B cell (primary cell): ENCODE data around the gene THRA. TPM values are rescaled to one million over a fixed set of nuclear protein-coding genes. Genes with fewer than 3 reads are reported as not detected.

ENCODE experiments used
- ATAC-seq: fragments of 200-7000 bp; cut with Tn5 transposase; one replicate; pipeline ENCODE4 v1.10.0; 2021; ENCODE audit warnings: low read depth, mild to moderate bottlenecking, moderate number of reproducible peaks, moderate library complexity
- CTCF ChIA-PET: fragments of 350-600 bp; sonication (Branson Sonifier 250); formaldehyde crosslinking; loops from one replicate; lab custom pipeline; 2021; ENCODE audit warnings: antibody characterized with exemption, inconsistent platforms; lab: Charles Lee
- POLR2A ChIA-PET: fragments of 350-600 bp; sonication (Branson Sonifier 250); formaldehyde crosslinking; loops from one replicate; lab custom pipeline; 2021; ENCODE audit warnings: antibody characterized with exemption; lab: Charles Lee
- DNase-seq: peaks from one replicate; pipeline ENCODE4 v3.0.0; 2013
- H2AFZ ChIP-seq: 2 replicates; pipeline ENCODE4 v1.6.1; 2012; ENCODE audit warnings: mild to moderate bottlenecking, low read depth, low read length; ENCODE audit not compliant: insufficient read depth, poor library complexity, severe bottlenecking
- H3K27ac ChIP-seq, 2 donors: 1 replicate in 1 of 2; 2 replicates in 1 of 2; pipeline ENCODE4 v1.5.1; 2012 to 2013; ENCODE audit warnings: low read length in 2 of 2, mild to moderate bottlenecking in 2 of 2, moderate library complexity in 1 of 2
- H3K27me3 ChIP-seq, 4 experiments: fragments of 200-600 bp in 1 of 4; sonication (generic) in 1 of 4; replicated peaks in 1 of 4; 1 replicate in 2 of 4; 2 replicates in 2 of 4; pipeline versions ENCODE4 v1.6.1 to v1.7.0; 2013 to 2016; ENCODE audit warnings: low read length in 3 of 4, mild to moderate bottlenecking in 2 of 4, mixed read lengths in 1 of 4, moderate library complexity in 1 of 4; ENCODE audit not compliant: insufficient read depth in 4 of 4, control insufficient read depth in 3 of 4; ENCODE audit errors: control extremely low read depth in 1 of 4
- H3K36me3 ChIP-seq, 2 experiments: replicated peaks in 1 of 2; 1 replicate in 1 of 2; 2 replicates in 1 of 2; pipeline versions ENCODE4 v1.6.1 to v1.7.1; 2013; ENCODE audit warnings: low read length in 1 of 2; ENCODE audit not compliant: insufficient read depth in 2 of 2, control insufficient read depth in 1 of 2; ENCODE audit errors: control extremely low read depth in 1 of 2, extremely low read depth in 1 of 2
- H3K4me1 ChIP-seq, 2 donors: fragments of 200-600 bp in 1 of 2; sonication (generic) in 1 of 2; 1 replicate in 1 of 2; 2 replicates in 1 of 2; pipeline versions ENCODE4 v1.5.1 to v1.6.1; 2013 to 2017; ENCODE audit warnings: low read length in 2 of 2; ENCODE audit not compliant: control insufficient read depth in 2 of 2, insufficient read depth in 2 of 2
- H3K4me2 ChIP-seq: replicated peaks from 2 replicates; pipeline ENCODE3; 2012; ENCODE audit warnings: mild to moderate bottlenecking, low read depth, low read length; ENCODE audit not compliant: poor library complexity, severe bottlenecking
- H3K4me3 ChIP-seq, 5 experiments: fragments of 200-600 bp in 1 of 5; sonication (generic) in 1 of 5; 1 replicate in 3 of 5; 2 replicates in 2 of 5; pipeline versions ENCODE4 v1.5.1 to v1.7.0; 2011 to 2016; ENCODE audit warnings: low read length in 4 of 5, mild to moderate bottlenecking in 4 of 5, low read depth in 2 of 5, control low read depth in 1 of 5, moderate library complexity in 1 of 5; ENCODE audit not compliant: insufficient read depth in 1 of 5; ENCODE audit errors: control extremely low read depth in 1 of 5, extremely low read depth in 1 of 5
- H3K79me2 ChIP-seq: fragments of 200-600 bp; sonication (generic); one replicate; pipeline ENCODE4 v1.6.0; 2016; ENCODE audit warnings: low read length; ENCODE audit not compliant: control insufficient read depth, insufficient read depth
- H3K9ac ChIP-seq: fragments of 200-600 bp; sonication (generic); 2 replicates; pipeline ENCODE4 v1.6.1; 2017; ENCODE audit warnings: mild to moderate bottlenecking, low read length, moderate library complexity
- H3K9me3 ChIP-seq, 3 donors: one replicate each; pipeline versions ENCODE4 v1.6.1 to v1.7.1; 2013; ENCODE audit warnings: low read length in 2 of 3; ENCODE audit not compliant: control insufficient read depth in 2 of 3, insufficient read depth in 1 of 3; ENCODE audit errors: control extremely low read depth in 1 of 3
- H4K20me1 ChIP-seq: 2 replicates; pipeline ENCODE4 v1.6.0; 2012; ENCODE audit warnings: mild to moderate bottlenecking, low read length; ENCODE audit not compliant: insufficient read depth, control insufficient read depth, poor library complexity, severe bottlenecking
- H3K27ac Mint-ChIP-seq: one replicate; pipeline ENCODE4 v1.8.0; 2021; ENCODE audit warnings: mixed read lengths
- H3K27me3 Mint-ChIP-seq: one replicate; pipeline ENCODE4 v1.8.0; 2021; ENCODE audit warnings: mixed read lengths
- H3K4me1 Mint-ChIP-seq: one replicate; pipeline ENCODE4 v1.8.0; 2021; ENCODE audit warnings: mixed read lengths
- H3K4me3 Mint-ChIP-seq: one replicate; pipeline ENCODE4 v1.8.0; 2021; ENCODE audit warnings: mixed read lengths
- H3K9me3 Mint-ChIP-seq: one replicate; pipeline ENCODE4 v1.8.0; 2022; ENCODE audit warnings: mixed read lengths; ENCODE audit not compliant: insufficient read depth
- CTCF ChIP-seq: fragments of 200-600 bp; IDR thresholded peaks from one replicate; pipeline ENCODE4 v1.8.0; 2022; ENCODE audit warnings: antibody characterized with exemption, mild to moderate bottlenecking
- EZH2 ChIP-seq: IDR thresholded peaks from 2 replicates; pipeline ENCODE4 v1.6.1; 2012; ENCODE audit warnings: borderline replicate concordance, low read depth, mild to moderate bottlenecking, moderate library complexity, low read length; ENCODE audit not compliant: insufficient read depth, poor library complexity, severe bottlenecking
- WGBS: methylation state at CpG from one replicate; pipeline ENCODE4 v1.1.5; 2013; ENCODE audit warnings: missing lambda C conversion rate; ENCODE audit not compliant: insufficient coverage; 5-methylcytosine and 5-hydroxymethylcytosine counted together
- intact Hi-C: fragments of 100-400 bp; cut with micrococcal nuclease; formaldehyde crosslinking; loops from one replicate; pipeline ENCODE4 v1.10.0; 2022
- polyA plus RNA-seq: library from polyadenylated mRNA; depleted of rRNA; stranded (reverse); fragments of >200 nt; gene quantifications from 2 replicates; pipeline ENCODE4 v1.2.3, GENCODE V29; 2012
- total RNA-seq, 2 donors: library from RNA; stranded (reverse); fragments of 120-200 nt in 1 of 2; gene quantifications; 1 replicate in 1 of 2; 2 replicates in 1 of 2; pipeline versions ENCODE4 v1.2.3 to v1.2.4, GENCODE V29; 2013 to 2022

THRA gene
- total and polyA plus RNA-seq, 2 donors (not counting 1 experiment from before 2014, with no cell fraction given), result 8.0 to 17.1 TPM

GRCh38 chr17:40018211-40019121, 44.3 kb upstream of the THRA start:
- H3K9me3 ChIP-seq, result no peaks in the 10 kb centered on the region
- peaks cover 0 to 3% of the 10 kb centered on the region in 2 donors for H3K4me1 ChIP-seq
- no peak overlapping the region for H2AFZ ChIP-seq
- no peaks in the 10 kb centered on the region for H4K20me1 ChIP-seq
- H3K27ac ChIP-seq, result no peak overlapping the region
- Mint-ChIP-seq H3K27me3 (no peaks in the 10 kb centered on the region), H3K4me1 (no peaks in the 10 kb centered on the region), H3K9me3 (no peaks in the 10 kb centered on the region), H3K4me3 (no peak overlapping the region), H3K27ac (no peak overlapping the region)
- H3K9ac ChIP-seq, result no peak overlapping the region
- H3K27me3 ChIP-seq, result no peaks in the 10 kb centered on the region
- no peak overlapping the region for H3K4me2 ChIP-seq
- H3K4me3 ChIP-seq, result no peak overlapping the region
- no peaks in the 10 kb centered on the region for H3K79me2 ChIP-seq
- intact Hi-C loops, result no loop called here
- no peak for DNase-seq
- ATAC-seq, result no peak
- CTCF ChIA-PET, result interaction anchor here (0.5 to 4.5 kb wide), 7 partner anchors 9 to 275 kb away, joined by 3 to 20 read pairs (median 4); no protein-coding TSS in a partner anchor
- H3K36me3 ChIP-seq, result peaks cover 0 to 46% of the 10 kb centered on the region in 2 experiments
- POLR2A ChIA-PET, result no interaction called here
- 86% methylated on average over 8 of the region's 15 CpGs for WGBS
- TF ChIP-seq EZH2, result no peak
- TF ChIP-seq CTCF, result no peak
